NCI-H510A treated with DMSO at 0.1 percent for 48 hours (cell line): ENCODE results near the gene HSPBP1.
A peak's percentile ranks its signal among the peaks of the same experiment; 100 is the strongest.

Experiments
- DNase-seq: peaks from one replicate; lab custom pipeline; 2025; lab: John Stamatoyannopoulos, UW

The HSPBP1 gene

GRCh38 chr19:55305491-55305890 lies 25.6 kb upstream of the HSPBP1 start:
- DNase-seq = no peak

GRCh38 chr19:55304980-55305379 lies 25.1 kb upstream of the HSPBP1 start:
- no peak for DNase-seq

- DNase-seq = no peak
Observed at GRCh38 chr19:55304279-55304978, 24.5 kb upstream of the HSPBP1 start.

- DNase-seq = no peak
Observed at GRCh38 chr19:55303477-55303876, 23.6 kb upstream of the HSPBP1 start.

GRCh38 chr19:55302318-55302703 lies 22.4 kb upstream of the HSPBP1 start:
- DNase-seq = no peak

GRCh38 chr19:55301459-55302317 lies 21.8 kb upstream of the HSPBP1 start:
- DNase-seq = peak; percentile 25

GRCh38 chr19:55300886-55301458 lies 21.1 kb upstream of the HSPBP1 start:
- no peak for DNase-seq

- no peak for DNase-seq
Observed at GRCh38 chr19:55299991-55300390, 20.1 kb upstream of the HSPBP1 start.

GRCh38 chr19:55297267-55297666 lies 17.4 kb upstream of the HSPBP1 start:
- no peak for DNase-seq

GRCh38 chr19:55289117-55289796 lies 9.3 kb upstream of the HSPBP1 start:
- DNase-seq = no peak

GRCh38 chr19:55287361-55288079 lies 7.6 kb upstream of the HSPBP1 start:
- DNase-seq = no peak

GRCh38 chr19:55285229-55285890 lies 5.5 kb upstream of the HSPBP1 start:
- DNase-seq = no peak

GRCh38 chr19:55284405-55285058 lies 4.6 kb upstream of the HSPBP1 start:
- no peak for DNase-seq

- peak; percentile 53 for DNase-seq
Observed at GRCh38 chr19:55283548-55284377, 3.9 kb upstream of the HSPBP1 start, which contains the start of gene BRSK1. BRSK1 (plus strand) TSS chr19:55283997; CDS start chr19:55284443, 446 bp downstream.

GRCh38 chr19:55279340-55279739 lies 570 bp downstream of the HSPBP1 start:
- DNase-seq = no peak

GRCh38 chr19:55278391-55279135 lies 1.3 kb downstream of the HSPBP1 start:
- no peak for DNase-seq

GRCh38 chr19:55277494-55277893 lies 2.4 kb downstream of the HSPBP1 start:
- DNase-seq = no peak

- no peak for DNase-seq
Observed at GRCh38 chr19:55276720-55277430, 3.0 kb downstream of the HSPBP1 start.
